Esophagus squamous epithelium (tissue), 5 donors: ENCODE measurements around the gene CEP192. TPM values are rescaled to one million over a fixed set of nuclear protein-coding genes. Genes with fewer than 3 reads are reported as not detected.

ENCODE experiments used
- DNase-seq: peaks from one replicate; lab custom pipeline; 2025; lab: John Stamatoyannopoulos, UW
- H3K27ac ChIP-seq, 4 donors: fragments of 200-600 bp; sonication (generic); one replicate each; pipeline ENCODE4 v1.5.1; 2016 to 2019; ENCODE audit warnings: mild to moderate bottlenecking in 1 of 4
- H3K27me3 ChIP-seq, 4 donors: fragments of 200-600 bp; sonication (generic); 1 replicate in 3 of 4; 2 replicates in 1 of 4; pipeline versions ENCODE4 v1.5.1 to v1.6.0; 2017 to 2021; ENCODE audit warnings: antibody characterized with exemption in 1 of 4
- H3K36me3 ChIP-seq, 3 donors: fragments of 200-600 bp; sonication (generic); one replicate each; pipeline ENCODE4 v1.5.1; 2016 to 2019
- H3K4me1 ChIP-seq, 3 donors: fragments of 200-600 bp; sonication (generic); one replicate each; pipeline ENCODE4 v1.5.1; 2017 to 2019
- H3K4me3 ChIP-seq, 4 donors: fragments of 200-600 bp; sonication (generic); 1 replicate in 3 of 4; 2 replicates in 1 of 4; pipeline ENCODE4 v1.5.1; 2016 to 2019; ENCODE audit warnings: mild to moderate bottlenecking in 2 of 4, moderate library complexity in 1 of 4
- H3K9me3 ChIP-seq, 3 donors: fragments of 200-600 bp; sonication (generic); one replicate each; pipeline ENCODE4 v1.5.1; 2016 to 2019
- CTCF ChIP-seq, 6 experiments: fragments of 450-650 bp in 4 of 6; fragments of 200-600 bp in 2 of 6; sonication (generic) in 2 of 6; IDR thresholded peaks; one replicate each; pipeline ENCODE4 v1.5.1; 2016 to 2019; ENCODE audit warnings: antibody characterized with exemption in 6 of 6, mild to moderate bottlenecking in 4 of 6, moderate library complexity in 4 of 6
- POLR2A ChIP-seq, 4 donors: fragments of 450-650 bp; IDR thresholded peaks; one replicate each; pipeline ENCODE4 v1.6.1; 2017; ENCODE audit warnings: antibody characterized with exemption in 4 of 4, mild to moderate bottlenecking in 4 of 4, moderate library complexity in 3 of 4
- WGBS, 2 donors: methylation state at CpG; one replicate each; pipeline ENCODE4 v1.1.5; 2018; 5-methylcytosine and 5-hydroxymethylcytosine counted together
- intact Hi-C: fragments of 100-400 bp; cut with DNase I; formaldehyde crosslinking; loops from one replicate; pipeline ENCODE4 v1.15.0; 2022
- total RNA-seq, 4 donors: library from RNA; depleted of rRNA; stranded (reverse); fragments of >200 nt; gene quantifications; one replicate each; pipeline ENCODE4 v1.1.0, GENCODE V29; 2016
- donor health status: DM: yes; HTN: yes; CAD: no.

Gene CEP192
- total RNA-seq, 4 donors from 2014 or later = 7.3 to 21.6 (median 13.6) TPM

- H3K27me3 ChIP-seq = peaks cover 0 to 45% (median 0%) of the 10 kb centered on the region in 4 donors
- WGBS, 2 donors = 76 to 89% methylated on average over 8 to 12 of the region's 12 CpGs
- no peak overlapping the region for H3K27ac ChIP-seq
- H3K4me1 ChIP-seq = peaks cover 11 to 25% (median 11%) of the 10 kb centered on the region in 3 donors
- no peak overlapping the region for H3K4me3 ChIP-seq
- intact Hi-C loops = no loop called here
- no peak for DNase-seq
- peaks cover 0 to 17% (median 14%) of the 10 kb centered on the region in 3 donors for H3K9me3 ChIP-seq
- H3K36me3 ChIP-seq = no peaks in the 10 kb centered on the region
- TF ChIP-seq CTCF (IDR thresholded peaks at IDR 0.05) = no peak
- TF ChIP-seq POLR2A (IDR thresholded peaks at IDR 0.05) = no peak
These were observed 148.8 kb downstream of the CEP192 start for GRCh38 chr18:13139885-13140450.

- H3K36me3 ChIP-seq = no peaks in the 10 kb centered on the region
- peaks cover 0 to 33% (median 0%) of the 10 kb centered on the region in 4 donors for H3K27me3 ChIP-seq
- H3K9me3 ChIP-seq = peaks cover 0 to 17% (median 14%) of the 10 kb centered on the region in 3 donors
- H3K4me1 ChIP-seq = peaks cover 9 to 20% (median 11%) of the 10 kb centered on the region in 3 donors
- no peak for DNase-seq
- H3K4me3 ChIP-seq = no peak overlapping the region
- H3K27ac ChIP-seq = no peak overlapping the region
- 84 to 90% methylated on average over 6 of the region's 6 CpGs for WGBS, 2 donors
- no peak for TF ChIP-seq POLR2A (IDR thresholded peaks at IDR 0.05)
- no peak for TF ChIP-seq CTCF (IDR thresholded peaks at IDR 0.05)
- intact Hi-C loops = no loop called here
These were observed 150.0 kb downstream of the CEP192 start for GRCh38 chr18:13141209-13141608.

GRCh38 chr18:13145636-13146190 is 154.6 kb downstream of the CEP192 start:
- H3K27me3 ChIP-seq = no peaks in the 10 kb centered on the region
- 75 to 79% methylated on average over 4 of the region's 4 CpGs for WGBS, 2 donors
- no peaks in the 10 kb centered on the region for H3K4me1 ChIP-seq
- intact Hi-C loops = no loop called here
- no peak overlapping the region for H3K27ac ChIP-seq
- H3K9me3 ChIP-seq = peaks cover 0 to 17% (median 14%) of the 10 kb centered on the region in 3 donors
- H3K4me3 ChIP-seq = no peak overlapping the region
- DNase-seq = no peak
- TF ChIP-seq POLR2A (IDR thresholded peaks at IDR 0.05) (no peak), CTCF (IDR thresholded peaks at IDR 0.05) (no peak)
- H3K36me3 ChIP-seq = no peaks in the 10 kb centered on the region

GRCh38 chr18:13147130-13147529 is 156.0 kb downstream of the CEP192 start:
- no peaks in the 10 kb centered on the region for H3K27me3 ChIP-seq
- no peak for TF ChIP-seq CTCF (IDR thresholded peaks at IDR 0.05)
- H3K4me3 ChIP-seq = no peak overlapping the region
- H3K27ac ChIP-seq = no peak overlapping the region
- no peak for DNase-seq
- WGBS, 2 donors = 42 to 56% methylated on average over 6 of the region's 6 CpGs
- peaks cover 0 to 17% (median 14%) of the 10 kb centered on the region in 3 donors for H3K9me3 ChIP-seq
- no peaks in the 10 kb centered on the region for H3K4me1 ChIP-seq
- intact Hi-C loops = no loop called here
- no peaks in the 10 kb centered on the region for H3K36me3 ChIP-seq

- H3K36me3 ChIP-seq = no peaks in the 10 kb centered on the region
- WGBS, 2 donors = 80 to 88% methylated on average over 5 of the region's 5 CpGs
- TF ChIP-seq POLR2A (IDR thresholded peaks at IDR 0.05) (no peak), CTCF (IDR thresholded peaks at IDR 0.05) (no peak)
- H3K9me3 ChIP-seq = peaks cover 0 to 6% (median 0%) of the 10 kb centered on the region in 3 donors
- no peak for DNase-seq
- no peak overlapping the region for H3K4me3 ChIP-seq
- H3K4me1 ChIP-seq = no peaks in the 10 kb centered on the region
- intact Hi-C loops = no loop called here
- H3K27ac ChIP-seq = no peak overlapping the region
- no peaks in the 10 kb centered on the region for H3K27me3 ChIP-seq
These were observed 160.5 kb downstream of the CEP192 start for GRCh38 chr18:13151656-13152055.
